GM19438 (cell line): ENCODE data around the gene ERC1.

Experiments
- ATAC-seq: cut with Tn5 transposase; IDR thresholded peaks from one replicate; pipeline ENCODE4 v1.9.1; 2021; ENCODE audit warnings: low read depth; ENCODE audit not compliant: unreplicated experiment

Gene ERC1

GRCh38 chr12:1464925-1465324, 473.9 kb downstream of the ERC1 start:
- ATAC-seq: no peak

- ATAC-seq: no peak
These were observed 475.0 kb downstream of the ERC1 start for GRCh38 chr12:1465990-1466389.

GRCh38 chr12:1466481-1467154, 475.6 kb downstream of the ERC1 start:
- ATAC-seq: no peak

GRCh38 chr12:1467710-1468109, 476.7 kb downstream of the ERC1 start:
- no peak for ATAC-seq

- no peak for ATAC-seq
These were observed 478.0 kb downstream of the ERC1 start for GRCh38 chr12:1469070-1469469.

- no peak for ATAC-seq
These were observed 479.0 kb downstream of the ERC1 start for GRCh38 chr12:1470051-1470450.

GRCh38 chr12:1471224-1471623, 480.2 kb downstream of the ERC1 start:
- ATAC-seq: no peak

GRCh38 chr12:1473418-1473817, 482.4 kb downstream of the ERC1 start:
- ATAC-seq: no peak

- ATAC-seq: no peak
These were observed 483.1 kb downstream of the ERC1 start for GRCh38 chr12:1474041-1474573.

- no peak for ATAC-seq
These were observed 483.6 kb downstream of the ERC1 start for GRCh38 chr12:1474574-1475153.

- ATAC-seq: no peak
These were observed 488.6 kb downstream of the ERC1 start for GRCh38 chr12:1479645-1480044.

GRCh38 chr12:1481326-1481725, 490.3 kb downstream of the ERC1 start:
- no peak for ATAC-seq

GRCh38 chr12:1481906-1482305, 490.9 kb downstream of the ERC1 start:
- no peak for ATAC-seq

- ATAC-seq: no peak
These were observed 497.9 kb downstream of the ERC1 start for GRCh38 chr12:1488908-1489381.

- no peak for ATAC-seq
These were observed 501.1 kb downstream of the ERC1 start for GRCh38 chr12:1491983-1492697.

- ATAC-seq: no peak
These were observed 502.9 kb downstream of the ERC1 start for GRCh38 chr12:1493781-1494565.

- ATAC-seq: no peak
These were observed 503.8 kb downstream of the ERC1 start for GRCh38 chr12:1494856-1495255.

- ATAC-seq: no peak
These were observed 505.3 kb downstream of the ERC1 start for GRCh38 chr12:1496162-1496900.

- no peak for ATAC-seq
These were observed 506.1 kb downstream of the ERC1 start for GRCh38 chr12:1497161-1497560.

GRCh38 chr12:1498199-1498740, 507.2 kb downstream of the ERC1 start:
- no peak for ATAC-seq
